ENCODE measurements around the gene ZG16. TPM values are rescaled to one million over a fixed set of nuclear protein-coding genes. Genes with fewer than 3 reads are reported as not detected.
"Not testable (repeated sequence)": the region's sequence is repeated elsewhere in the genome, so short reads cannot be mapped to it uniquely, and the experiment has no call there.

Gene ZG16
- total and polyA plus RNA-seq, 5 experiments from 2014 or later, result not detected

DNA sequence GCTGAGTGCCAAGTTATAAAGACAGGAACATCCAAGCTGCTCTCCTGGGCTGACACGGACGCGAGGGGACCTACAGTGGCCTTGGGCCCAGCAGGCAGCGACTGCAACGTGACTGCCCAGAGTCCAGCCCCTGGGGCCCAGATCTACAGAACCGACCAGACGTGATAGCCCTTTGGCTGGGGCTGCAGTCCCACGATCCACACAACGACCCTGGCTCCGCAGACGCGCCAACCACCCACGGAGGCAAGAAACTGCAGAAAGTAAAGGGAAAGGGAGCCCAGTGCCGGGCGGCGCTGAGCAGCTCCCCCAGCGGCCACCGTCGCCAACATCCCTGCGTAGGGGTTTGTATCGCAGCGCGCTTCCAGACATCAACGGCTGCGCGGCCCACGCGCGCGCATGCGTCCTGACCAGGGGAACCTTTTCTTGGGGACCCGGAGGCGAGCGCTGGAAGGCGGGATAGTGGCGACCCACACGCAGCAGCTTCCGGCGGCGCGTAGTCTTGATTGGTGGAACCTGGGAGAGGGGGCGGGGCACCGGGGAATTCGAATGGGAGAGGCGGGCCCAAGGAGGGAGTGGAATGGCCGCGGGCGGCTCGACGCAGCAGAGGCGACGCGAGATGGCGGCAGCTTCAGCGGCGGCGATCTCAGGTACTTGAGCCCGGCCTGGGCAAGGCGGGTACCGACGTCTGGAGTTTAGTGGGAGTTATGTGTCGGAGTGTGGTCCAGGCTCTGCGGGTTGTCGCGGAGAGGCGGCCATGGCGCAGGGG is 12.3 kb downstream of the ZG16 start, which contains the start of gene KIF22:
TSS of gene KIF22 (plus strand) at position 569 of the 766 bp plus-strand sequence. CDS start at position 578, 9 bp downstream.
- Mint-ChIP-seq H3K36me3 (peaks cover 0 to 4% (median 3%) of the 10 kb centered on the region in 3 donors), H3K4me3 (peak within 1 kb of the TSS; percentile 95 to 99 (median 98)), H3K4me1 (peaks cover 22 to 58% (median 52%) of the 10 kb centered on the region in 4 donors), H3K27me3 (no peaks in the 10 kb centered on the region), H3K9me3 (no peaks in the 10 kb centered on the region), H3K27ac (peak within 1 kb of the TSS; percentile 98 to 99 (median 99))
- POLR2A ChIA-PET, result interaction anchor here (0.5 to 10.6 kb wide), 39 partner anchors 10 to 395 kb away, joined by 3 to 240 read pairs (median 5); partner anchors contain the start of genes ALDOA, C16orf54, CDIPT and INO80E
- peak; percentile 98 to 100 (median 100) for DNase-seq
- peak; percentile 92 to 94 for ATAC-seq

DNA sequence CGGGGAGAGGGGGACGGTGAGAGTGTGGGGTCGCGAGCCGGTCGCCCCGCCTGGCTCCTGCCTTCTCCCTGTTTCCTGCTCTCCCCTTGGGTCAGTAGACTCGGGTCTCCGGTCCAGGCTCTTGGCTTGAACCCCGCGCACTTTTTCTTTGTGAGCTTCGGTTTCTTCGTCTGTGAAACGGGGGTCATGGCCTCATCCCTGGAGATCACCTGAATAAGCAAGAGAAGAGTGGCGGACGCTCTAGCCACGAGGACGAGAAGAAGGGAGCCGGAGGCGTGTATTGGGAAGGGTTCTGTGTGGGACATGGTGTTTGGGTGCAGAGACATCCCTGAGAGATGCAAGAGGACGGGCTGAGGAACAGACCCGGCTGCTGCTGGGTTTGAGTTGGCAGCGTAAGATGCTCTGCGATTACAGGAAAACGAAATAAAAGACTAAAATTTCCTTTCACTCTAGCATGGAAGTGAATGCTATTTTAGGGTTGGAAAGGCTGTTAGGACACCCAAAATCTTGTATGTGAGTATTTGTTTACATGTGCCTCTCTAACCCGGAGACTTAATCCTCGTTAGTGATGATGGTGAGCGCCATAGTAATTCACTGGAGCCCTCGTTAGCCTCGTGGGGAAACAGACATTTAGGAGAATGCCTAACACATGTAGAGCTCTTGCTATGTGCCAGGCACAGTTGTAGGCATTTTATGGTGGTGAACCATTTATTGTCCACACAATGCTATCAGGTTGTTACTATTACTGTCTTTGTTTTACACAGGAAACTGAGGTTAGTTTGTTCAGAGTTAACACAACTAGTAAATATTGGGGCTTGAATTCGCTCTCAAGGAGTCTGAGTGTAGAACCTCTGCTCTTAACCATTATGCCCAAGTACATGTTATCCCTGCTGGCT is 13.1 kb downstream of the ZG16 start:
- H3K4me1 Mint-ChIP-seq, result peaks cover 20 to 54% (median 48%) of the 10 kb centered on the region in 4 donors
- POLR2A ChIA-PET, result interaction anchor here (0.9 to 10.6 kb wide), 30 partner anchors 11 to 395 kb away, joined by 3 to 240 read pairs (median 6); partner anchors contain the start of genes ALDOA, C16orf54, CDIPT and INO80E
- ATAC-seq, result peak; percentile 2 to 9

DNA sequence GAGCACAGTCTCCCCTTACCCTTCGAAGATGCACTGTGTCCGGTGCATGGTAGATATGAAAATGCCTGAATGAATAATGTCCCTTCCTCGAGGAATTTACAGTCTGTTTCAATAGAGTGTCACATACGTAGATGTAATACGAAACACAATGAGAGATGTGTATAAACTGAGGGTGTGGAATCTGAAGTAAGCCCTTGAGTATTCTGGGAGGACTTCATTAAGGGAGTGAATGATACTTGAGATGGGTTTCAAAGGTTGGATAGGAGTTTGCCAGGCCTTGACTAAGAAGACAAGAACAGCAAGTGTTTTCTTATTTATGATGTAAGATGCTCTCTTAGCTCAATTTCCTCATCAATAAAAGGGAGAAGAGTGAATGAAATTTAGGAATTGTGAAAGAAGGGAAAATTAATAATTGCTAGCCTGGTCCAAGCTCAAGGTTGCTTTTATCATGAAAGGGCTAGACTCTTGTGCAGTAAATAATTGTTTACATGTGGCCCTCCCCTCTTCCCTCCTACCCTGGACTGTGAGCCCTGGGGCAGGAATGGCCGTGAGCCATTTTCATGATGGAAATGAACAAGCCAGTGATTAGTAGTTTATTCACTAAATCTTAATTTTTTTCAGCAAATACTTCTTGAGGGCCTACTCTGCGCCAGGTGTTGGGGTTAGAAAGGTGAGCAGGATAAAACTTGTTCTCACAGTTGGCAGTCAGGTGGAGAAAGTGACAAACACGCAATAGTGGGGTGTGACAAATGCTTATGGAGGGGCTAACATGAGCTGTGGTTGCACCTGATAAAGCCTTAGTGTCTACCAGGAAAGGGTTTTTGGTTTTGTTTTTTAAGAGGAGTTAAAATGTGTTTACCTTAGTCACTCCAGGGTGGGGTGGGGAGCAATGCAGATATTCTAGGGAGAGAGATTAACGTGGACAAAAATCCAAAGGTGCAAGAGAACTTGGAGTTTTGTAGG is 14.1 kb downstream of the ZG16 start:
- no peaks in the 10 kb centered on the region for H3K9me3 Mint-ChIP-seq
- H3K36me3 Mint-ChIP-seq, result peaks cover 0 to 16% (median 3%) of the 10 kb centered on the region in 3 donors
- H3K27me3 Mint-ChIP-seq, result no peaks in the 10 kb centered on the region
- H3K4me3 Mint-ChIP-seq, result peak overlapping the region; percentile 95 to 99 (median 98)
- peaks cover 20 to 54% (median 48%) of the 10 kb centered on the region in 4 donors for H3K4me1 Mint-ChIP-seq
- POLR2A ChIA-PET, result interaction anchor here (0.6 to 10.6 kb wide), 9 partner anchors 12 to 91 kb away, joined by 3 to 240 read pairs (median 29); partner anchors contain the start of genes C16orf54, MAZ, PAGR1 and PRRT2
- peak overlapping the region in 9 of 10 donors; percentile 98 to 99 (median 99) for H3K27ac Mint-ChIP-seq
- ATAC-seq, result no peak
- no peak for DNase-seq

More for the DNA sequence above, 13.1 kb downstream of the ZG16 start:
- Mint-ChIP-seq H3K36me3 (peaks cover 0 to 8% (median 3%) of the 10 kb centered on the region in 3 donors), H3K9me3 (no peaks in the 10 kb centered on the region), H3K27ac (peak overlapping the region; percentile 98 to 99 (median 99)), H3K27me3 (no peaks in the 10 kb centered on the region), H3K4me3 (peak overlapping the region; percentile 95 to 99 (median 98))
- DNase-seq, result no peak

DNA sequence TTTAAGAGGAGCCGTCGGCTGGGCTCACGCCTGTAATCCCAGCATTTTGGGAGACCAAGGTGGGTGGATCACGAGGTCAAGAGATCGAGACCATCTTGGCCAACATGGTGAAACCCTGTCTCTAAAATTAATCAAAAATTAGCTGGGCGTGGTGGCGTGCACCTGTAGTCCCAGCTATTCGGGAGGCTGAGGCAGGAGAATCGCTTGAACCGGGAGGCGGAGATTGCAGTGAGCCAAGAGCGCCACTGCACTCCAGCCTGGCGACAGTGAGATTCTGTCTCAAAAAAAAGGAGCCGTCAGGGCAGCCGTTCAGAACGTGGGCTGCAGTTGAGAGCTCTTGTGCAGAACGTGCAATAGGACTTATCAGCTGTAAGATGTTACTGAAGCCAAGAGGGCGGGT is 15.1 kb downstream of the ZG16 start:
- H3K9me3 Mint-ChIP-seq, ATAC-seq, H3K27me3 Mint-ChIP-seq, DNase-seq: not testable (repeated sequence)
- Mint-ChIP-seq H3K4me1 (peaks cover 22 to 53% (median 48%) of the 10 kb centered on the region in 4 donors), H3K36me3 (peaks cover 5 to 24% (median 8%) of the 10 kb centered on the region in 3 donors), H3K27ac (peak overlapping the region in 3 of 10 donors; percentile 24 to 56 (median 39)), H3K4me3 (peak overlapping the region in 1 of 10 donors; percentile 97)
- POLR2A ChIA-PET, result interaction anchor here (1.5 to 10.6 kb wide), 3 partner anchors 11 to 92 kb away, joined by 3 to 240 read pairs (median 98); partner anchors contain the start of gene MAZ

DNA sequence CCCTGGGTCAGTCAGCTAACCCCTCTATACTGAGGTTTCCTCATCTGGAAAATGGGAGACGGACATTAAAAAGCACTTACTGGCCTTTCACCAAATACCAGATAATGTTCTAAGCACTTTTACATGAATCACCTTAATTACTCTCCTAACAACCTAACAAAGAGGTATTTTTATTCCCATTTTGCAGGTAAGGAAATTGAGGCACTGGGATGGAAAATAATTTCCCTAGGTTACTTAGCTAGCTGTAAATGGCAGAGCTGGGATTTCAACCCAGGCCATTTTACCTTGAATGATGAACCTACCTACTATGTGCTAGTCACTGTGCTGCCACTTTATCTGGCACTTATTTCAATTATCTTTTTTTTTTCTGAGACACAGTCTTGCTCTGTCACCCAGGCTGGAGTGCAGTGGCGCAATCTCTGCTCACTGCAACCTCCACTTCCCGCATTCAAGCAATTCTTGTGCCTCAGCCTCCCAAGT is 16.2 kb downstream of the ZG16 start:
- peaks cover 22 to 49% (median 46%) of the 10 kb centered on the region in 4 donors for H3K4me1 Mint-ChIP-seq
- peak overlapping the region in 2 of 10 donors; percentile 12 to 37 for H3K27ac Mint-ChIP-seq
- no peaks in the 10 kb centered on the region for H3K27me3 Mint-ChIP-seq
- no peak for ATAC-seq
- POLR2A ChIA-PET, result interaction anchor here (0.6 to 10.6 kb wide), 2 partner anchors 10 to 224 kb away, joined by 3 to 240 read pairs; partner anchors contain the start of gene MAZ
- H3K36me3 Mint-ChIP-seq, result peaks cover 7 to 35% (median 15%) of the 10 kb centered on the region in 3 donors
- DNase-seq, result no peak
- no peaks in the 10 kb centered on the region for H3K9me3 Mint-ChIP-seq
- H3K4me3 Mint-ChIP-seq, result peak overlapping the region in 1 of 10 donors; percentile 15

DNA sequence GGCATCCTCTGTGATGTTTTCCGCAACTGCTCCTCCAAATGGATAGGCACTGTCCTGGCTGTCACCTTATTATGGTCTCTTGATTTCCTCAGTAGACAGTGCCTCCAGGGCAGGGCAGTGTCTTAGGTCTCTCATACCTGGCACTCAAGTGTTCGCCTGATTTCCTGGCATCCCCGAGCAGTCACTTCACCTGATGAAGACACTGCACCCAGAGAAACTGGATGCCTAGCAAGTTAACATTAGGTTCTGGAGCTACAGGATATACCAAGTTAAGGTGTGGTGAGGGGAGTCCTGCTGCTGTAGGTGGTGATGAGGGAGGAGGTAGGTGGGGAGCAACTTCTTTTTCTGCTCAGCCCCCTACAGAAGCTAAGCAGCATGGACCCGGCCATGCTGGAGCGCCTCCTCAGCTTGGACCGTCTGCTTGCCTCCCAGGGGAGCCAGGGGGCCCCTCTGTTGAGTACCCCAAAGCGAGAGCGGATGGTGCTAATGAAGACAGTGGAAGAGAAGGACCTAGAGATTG is 24.4 kb downstream of the ZG16 start:
- Mint-ChIP-seq H3K27ac (peak overlapping the region in 9 of 10 donors; percentile 21 to 99 (median 78)), H3K36me3 (peaks cover 7 to 42% (median 16%) of the 10 kb centered on the region in 3 donors), H3K9me3 (no peaks in the 10 kb centered on the region), H3K4me1 (peaks cover 13 to 22% (median 18%) of the 10 kb centered on the region in 4 donors), H3K4me3 (peak overlapping the region in 4 of 10 donors; percentile 14 to 40 (median 32)), H3K27me3 (peaks cover 0 to 1% (median 0%) of the 10 kb centered on the region in 5 donors)
- ATAC-seq (no peak), DNase-seq (no peak)
- POLR2A ChIA-PET, result interaction anchor here (0.9 to 11.2 kb wide), 8 partner anchors 10 to 101 kb away, joined by 4 to 240 read pairs (median 18); partner anchors contain the start of genes C16orf54, KIF22 and PAGR1

DNA sequence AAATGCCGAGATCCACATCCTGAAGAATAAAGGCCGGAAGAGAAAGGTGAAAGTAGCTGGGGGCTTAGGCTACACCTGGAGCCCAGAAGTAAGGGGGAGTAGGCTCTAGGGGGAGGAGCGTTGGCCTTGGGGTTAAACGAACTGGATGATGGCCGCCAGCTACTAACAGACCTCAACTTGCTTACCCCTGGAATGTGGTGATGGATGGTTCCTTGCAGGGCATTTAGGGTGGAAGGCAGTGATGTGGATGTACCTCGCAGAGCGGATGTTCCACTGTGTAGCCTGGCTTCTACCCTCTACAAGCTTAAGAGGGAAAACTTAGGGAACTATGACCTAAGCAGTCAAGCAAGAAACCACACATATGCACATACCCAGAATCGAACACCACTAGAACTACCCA is 26.0 kb downstream of the ZG16 start:
- DNase-seq, result no peak
- POLR2A ChIA-PET, result interaction anchor here (0.6 to 11.2 kb wide), 18 partner anchors 9 to 730 kb away, joined by 3 to 240 read pairs (median 9); partner anchors contain the start of genes C16orf54, KIF22, MVP and PAGR1
- Mint-ChIP-seq H3K4me3 (peak overlapping the region; percentile 87 to 100 (median 99)), H3K27me3 (peaks cover 0 to 1% (median 0%) of the 10 kb centered on the region in 5 donors), H3K36me3 (peaks cover 0 to 38% (median 8%) of the 10 kb centered on the region in 3 donors), H3K4me1 (peaks cover 18 to 38% (median 31%) of the 10 kb centered on the region in 4 donors), H3K9me3 (no peaks in the 10 kb centered on the region), H3K27ac (peak overlapping the region; percentile 98 to 100 (median 100))
- ATAC-seq, result no peak

DNA sequence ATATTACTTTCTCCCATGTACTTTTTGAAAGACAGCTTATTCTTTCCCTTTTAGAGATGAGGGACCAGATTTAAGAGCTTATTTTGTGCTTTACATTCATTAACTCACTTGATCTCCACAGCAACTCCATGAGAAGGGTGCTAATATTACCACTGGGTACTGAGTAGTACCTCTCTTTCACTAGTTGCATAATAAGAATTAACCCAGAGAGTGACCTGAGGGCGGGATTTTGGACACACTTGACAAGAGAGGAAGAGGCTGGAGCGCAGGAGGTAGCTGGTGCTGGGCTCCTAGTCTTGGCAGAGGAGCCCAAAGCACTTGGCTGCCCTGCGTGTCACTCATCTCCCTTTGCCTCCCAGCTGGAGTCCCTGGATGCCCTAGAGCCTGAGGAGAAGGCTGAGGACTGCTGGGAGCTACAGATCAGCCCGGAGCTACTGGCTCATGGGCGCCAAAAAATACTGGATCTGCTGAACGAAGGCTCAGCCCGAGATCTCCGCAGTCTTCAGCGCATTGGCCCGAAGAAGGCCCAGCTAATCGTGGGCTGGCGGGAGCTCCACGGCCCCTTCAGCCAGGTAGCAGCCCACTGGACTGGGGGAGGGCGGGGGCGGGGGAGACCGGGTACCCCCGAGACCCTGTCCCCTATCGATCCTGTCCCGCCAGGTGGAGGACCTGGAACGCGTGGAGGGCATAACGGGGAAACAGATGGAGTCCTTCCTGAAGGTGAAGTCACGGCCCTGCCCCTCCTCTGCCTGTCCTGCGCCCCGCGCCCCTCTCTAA is 26.6 kb downstream of the ZG16 start:
- Mint-ChIP-seq H3K27me3 (peaks cover 0 to 1% (median 0%) of the 10 kb centered on the region in 5 donors), H3K27ac (peak overlapping the region; percentile 98 to 100 (median 100)), H3K36me3 (peaks cover 0 to 32% (median 8%) of the 10 kb centered on the region in 3 donors), H3K9me3 (no peaks in the 10 kb centered on the region), H3K4me3 (peak overlapping the region; percentile 87 to 100 (median 99)), H3K4me1 (peaks cover 18 to 41% (median 34%) of the 10 kb centered on the region in 4 donors)
- POLR2A ChIA-PET, result interaction anchor here (0.7 to 11.2 kb wide), 20 partner anchors 9 to 729 kb away, joined by 3 to 240 read pairs (median 8); partner anchors contain the start of genes C16orf54, INO80E, KIF22 and MVP
- ATAC-seq (peak; percentile 7 to 13), DNase-seq (peak in 1 of 10 donors; percentile 61)

DNA sequence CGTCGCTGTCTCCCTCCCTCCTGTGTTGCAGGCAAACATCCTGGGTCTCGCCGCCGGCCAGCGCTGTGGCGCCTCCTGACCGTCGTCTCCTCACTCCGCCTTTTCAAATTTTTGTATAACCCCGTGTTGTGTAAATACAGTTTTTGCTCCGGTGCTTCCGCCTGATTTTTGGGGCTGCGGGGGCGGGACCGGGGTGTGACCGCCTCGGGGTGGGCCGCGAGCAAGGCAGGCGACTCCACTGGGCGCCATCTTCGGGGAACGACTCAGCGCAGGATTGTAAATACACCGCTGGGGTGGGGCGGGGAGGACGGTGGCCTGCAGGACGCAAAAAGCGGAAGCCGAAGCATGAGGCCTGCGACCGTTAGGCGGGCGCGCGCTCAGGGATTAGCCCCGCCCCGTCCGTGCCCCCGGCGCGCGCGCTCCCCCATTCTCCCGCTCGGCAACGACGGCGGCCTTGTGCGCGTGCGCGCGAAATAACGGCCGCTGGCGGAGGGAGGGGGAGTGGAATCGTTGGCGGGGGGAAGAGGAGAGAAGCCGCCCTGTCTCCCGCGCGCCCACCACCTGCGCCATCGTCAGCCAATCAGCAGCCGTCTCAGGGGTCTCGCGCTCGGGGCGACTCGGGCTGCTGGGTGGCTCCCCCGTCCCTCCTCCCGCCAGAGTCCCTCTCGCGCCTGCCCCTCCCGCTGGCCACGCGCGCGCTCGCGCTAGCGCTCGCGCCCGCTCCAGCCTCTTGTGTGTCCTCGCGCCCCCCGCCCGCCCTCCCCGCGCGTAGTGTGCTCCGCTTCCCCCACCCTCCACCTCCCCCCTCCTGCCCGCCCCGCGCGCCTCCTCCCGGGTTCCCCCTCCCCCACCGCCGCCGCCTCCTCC is 27.4 kb downstream of the ZG16 start:
- Mint-ChIP-seq H3K36me3 (peaks cover 0 to 29% (median 8%) of the 10 kb centered on the region in 3 donors), H3K27ac (peak overlapping the region; percentile 98 to 100 (median 100)), H3K9me3 (no peaks in the 10 kb centered on the region), H3K4me1 (peaks cover 21 to 49% (median 42%) of the 10 kb centered on the region in 4 donors), H3K27me3 (peaks cover 0 to 1% (median 0%) of the 10 kb centered on the region in 5 donors), H3K4me3 (peak overlapping the region; percentile 87 to 100 (median 99))
- DNase-seq, result peak; percentile 95 to 99 (median 98)
- POLR2A ChIA-PET, result interaction anchor here (0.9 to 11.2 kb wide), 15 partner anchors 12 to 729 kb away, joined by 3 to 240 read pairs (median 27); partner anchors contain the start of genes C16orf54, KIF22, MVP and PAGR1
- peak; percentile 61 to 70 for ATAC-seq
